ENCODE measurements around the gene C16orf96.
A peak's percentile ranks its signal among the peaks of the same experiment; 100 is the strongest.

Gene C16orf96

DNA sequence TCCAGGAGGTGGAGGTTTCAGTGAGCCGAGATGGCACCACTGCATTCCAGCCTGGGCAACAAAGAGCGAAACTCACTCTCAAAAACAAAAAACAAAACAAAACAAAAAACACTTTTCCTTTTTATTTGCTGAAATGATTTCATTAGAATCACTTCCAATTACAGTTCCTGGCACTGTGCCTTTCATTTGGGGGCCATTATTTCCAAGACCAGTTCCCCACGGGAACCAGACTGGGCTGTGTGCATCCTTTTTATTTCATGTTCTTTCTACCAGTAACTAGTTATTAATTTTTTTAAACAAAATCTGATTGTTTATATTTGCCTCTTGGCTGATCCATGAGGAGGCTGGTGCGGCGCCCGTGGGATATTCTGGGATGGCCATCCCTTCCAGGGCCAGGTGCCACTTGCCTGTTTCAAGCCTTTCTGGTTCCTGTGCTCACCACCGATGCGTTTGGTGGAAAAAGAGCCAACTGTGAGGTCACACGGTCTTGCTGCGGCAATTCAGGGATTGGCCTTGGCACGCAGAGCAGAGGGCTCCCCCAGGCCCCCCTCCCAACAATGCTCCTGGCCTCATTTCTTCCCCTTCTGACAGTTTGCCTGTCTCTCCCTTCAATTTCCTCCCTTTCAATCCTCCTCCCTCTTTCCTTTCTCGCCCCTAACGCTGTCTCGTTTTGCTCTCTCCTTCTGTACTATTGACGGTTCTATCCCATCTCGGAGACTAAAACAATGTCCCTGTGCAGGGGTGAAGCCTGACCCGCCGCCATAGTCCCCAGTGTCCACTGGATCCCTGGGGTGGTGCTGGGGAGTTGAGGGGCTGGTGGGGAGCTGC is 45.1 kb downstream of the C16orf96 start:
- no peak for DNase-seq (ENCODE audit: low spot score)

DNA sequence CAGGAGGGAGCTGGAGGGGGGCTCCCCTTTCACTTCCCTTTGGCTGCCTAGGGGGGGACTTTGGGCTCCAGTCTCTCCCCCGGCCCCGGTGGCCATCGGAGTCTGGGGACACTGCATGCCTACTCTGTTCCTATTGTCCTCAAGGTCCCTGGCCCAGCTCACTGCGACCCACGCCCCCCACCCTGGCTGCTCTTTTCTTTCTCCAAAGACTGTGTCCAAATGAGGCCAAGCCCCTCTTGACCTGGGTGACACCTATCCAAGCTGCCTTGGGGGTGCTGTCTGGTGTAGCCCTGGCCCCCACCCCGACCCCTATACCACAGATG is 45.7 kb downstream of the C16orf96 start:
- DNase-seq (ENCODE audit: low spot score) = no peak

GRCh38 chr16:4602331-4602730 is 46.2 kb downstream of the C16orf96 start:
- no peak for DNase-seq (ENCODE audit: low spot score)

DNA sequence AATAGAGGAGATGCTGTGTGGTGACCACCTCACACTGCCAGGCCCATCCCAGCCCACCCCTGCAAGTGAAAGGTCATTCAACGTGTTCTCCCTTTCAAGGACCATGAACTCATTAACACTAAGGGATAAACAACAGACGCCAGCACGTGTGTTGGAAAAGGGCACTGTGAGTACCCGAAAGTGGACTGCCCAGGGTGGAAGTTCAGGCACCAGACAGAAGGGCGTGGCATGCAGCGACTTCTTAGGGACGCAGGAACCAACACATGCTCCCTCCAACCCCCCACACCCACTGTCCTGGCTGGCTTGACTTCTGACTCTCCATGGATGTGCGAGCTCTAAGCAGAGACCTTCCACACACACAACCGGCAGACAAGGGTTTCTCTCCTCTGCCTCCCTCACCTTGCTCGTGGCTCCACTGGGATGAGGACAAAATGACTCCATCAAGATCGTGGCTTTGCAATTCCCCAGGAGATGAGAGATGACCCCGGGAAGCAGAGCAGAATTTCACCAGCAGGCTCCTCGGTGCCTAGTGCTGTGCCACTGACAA is 47.6 kb downstream of the C16orf96 start:
- no peak for DNase-seq (ENCODE audit: low spot score)

GRCh38 chr16:4604401-4604800 is 48.3 kb downstream of the C16orf96 start:
- DNase-seq (ENCODE audit: low spot score) = no peak

DNA sequence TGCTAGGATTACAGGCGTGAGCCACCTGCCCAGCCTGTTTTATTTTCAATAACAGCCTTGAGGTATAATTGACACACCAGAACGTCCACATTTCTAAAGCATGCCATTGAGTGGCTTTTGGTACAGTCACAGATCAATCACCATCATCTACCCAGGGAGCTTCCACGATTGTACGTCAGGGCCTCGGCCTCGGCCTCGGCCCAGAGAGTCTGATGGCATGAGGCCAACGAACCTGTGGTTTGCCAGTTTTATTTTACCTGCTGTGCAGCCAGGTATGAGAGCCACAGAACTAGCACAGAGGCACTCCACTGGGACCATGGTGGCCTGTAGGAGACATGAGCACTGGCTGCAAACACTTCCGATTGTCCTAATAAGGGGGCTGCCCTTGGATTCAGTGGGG is 50.2 kb downstream of the C16orf96 start:
- no peak for DNase-seq (ENCODE audit: low spot score)

DNA sequence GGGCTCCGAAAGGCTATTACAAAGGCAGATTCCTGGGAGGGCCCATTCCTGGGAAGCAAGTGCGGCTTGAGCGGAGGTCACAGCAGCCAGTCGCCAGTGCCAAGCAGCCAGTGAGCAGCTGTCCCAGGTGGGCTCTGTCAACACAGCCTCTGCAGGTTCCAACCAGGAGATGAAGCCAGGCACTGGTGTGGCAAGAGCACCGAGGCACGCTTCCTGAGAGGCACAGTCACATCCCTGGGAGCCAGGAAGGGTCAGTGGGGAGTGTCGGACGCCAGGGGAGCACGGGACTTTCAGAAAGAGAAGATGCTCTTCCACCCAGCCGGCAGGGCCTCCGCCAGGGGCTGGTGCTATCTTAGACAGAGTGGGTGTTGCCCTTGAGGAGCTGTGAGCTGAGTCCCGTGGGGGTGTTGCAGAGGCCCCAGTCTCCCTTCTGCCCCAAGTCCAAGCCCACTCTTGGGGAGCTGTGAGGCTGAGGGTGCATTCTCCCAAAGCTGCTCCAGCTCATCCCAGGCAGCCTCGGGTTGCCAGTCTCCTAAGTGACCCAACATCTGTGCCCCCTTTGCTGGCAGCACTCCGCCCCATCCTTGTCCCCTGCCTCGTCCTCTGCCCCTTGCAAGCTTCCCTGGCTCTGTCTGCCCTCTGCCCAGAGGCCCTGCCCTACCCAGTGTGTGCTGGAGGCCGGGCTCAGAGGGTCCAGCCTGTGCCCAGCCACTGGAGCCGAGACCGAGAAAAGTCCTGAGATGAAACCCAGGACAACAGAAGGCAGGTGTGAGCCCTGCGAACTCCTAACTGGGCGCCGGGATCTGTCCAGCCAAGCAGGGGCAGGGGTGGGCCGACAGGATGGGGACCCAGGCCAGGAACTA is 51.9 kb downstream of the C16orf96 start:
- no peak for DNase-seq (ENCODE audit: low spot score)

DNA sequence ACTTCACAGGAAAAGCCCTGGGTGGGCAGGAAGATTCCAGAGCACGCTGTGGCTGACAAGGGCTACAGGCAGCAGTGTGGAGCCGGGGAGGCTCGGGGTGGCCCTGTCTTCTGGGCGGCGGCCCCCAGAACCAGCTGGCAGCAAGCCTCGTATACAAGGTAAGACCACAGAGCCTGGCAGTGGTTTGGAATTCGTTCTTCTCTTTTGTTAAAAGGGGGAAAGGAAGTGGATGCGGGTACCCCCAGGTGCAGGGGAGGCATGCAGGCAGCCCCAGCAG is 52.5 kb downstream of the C16orf96 start:
- no peak for DNase-seq (ENCODE audit: low spot score)

DNA sequence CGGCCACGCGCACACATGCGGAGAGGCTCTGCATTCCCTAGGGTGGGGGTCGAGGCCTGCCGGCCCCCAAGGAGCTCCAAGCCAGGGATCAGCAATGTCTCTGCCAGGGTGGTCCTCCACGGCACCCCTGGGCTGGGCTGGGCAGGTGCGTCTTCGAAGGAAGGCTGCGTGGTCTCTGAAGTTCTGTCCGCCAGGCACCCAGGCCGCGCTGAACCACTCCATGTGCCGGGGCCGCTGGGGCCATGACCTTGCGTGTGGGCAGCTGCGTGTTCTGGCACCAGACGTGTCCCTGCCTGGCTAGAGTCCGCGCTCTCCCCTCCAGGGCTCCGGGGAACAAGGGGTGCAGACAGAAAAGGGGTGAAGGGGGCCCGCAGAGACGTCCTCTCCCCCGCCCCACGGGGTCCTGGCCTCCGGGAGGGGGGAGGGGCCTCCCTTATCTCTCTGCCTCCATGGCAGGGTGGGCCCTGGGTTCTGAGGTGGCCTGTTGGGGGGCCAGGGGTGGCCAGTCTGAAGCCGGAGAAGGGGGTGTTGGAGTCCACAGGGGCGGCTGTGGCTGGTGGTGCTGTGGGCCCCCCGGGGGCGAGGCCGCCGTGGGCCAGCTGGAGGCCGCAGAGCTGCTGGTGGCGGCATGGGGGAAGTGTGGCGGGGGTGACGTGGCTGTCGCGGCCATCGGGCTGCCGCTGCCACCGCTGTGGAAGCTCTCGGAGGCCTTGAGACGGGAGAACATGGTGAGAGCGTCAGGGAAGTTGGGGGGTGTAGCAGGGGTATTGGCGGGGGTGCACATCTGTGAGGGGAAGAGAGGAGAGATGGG is 53.3 kb downstream of the C16orf96 start:
- DNase-seq (ENCODE audit: low spot score) = no peak

- no peak for DNase-seq (ENCODE audit: low spot score)
Measured at GRCh38 chr16:4610011-4611005, 54.2 kb downstream of the C16orf96 start.

GRCh38 chr16:4611337-4612021 is 55.3 kb downstream of the C16orf96 start:
- no peak for DNase-seq (ENCODE audit: low spot score)

- no peak for DNase-seq (ENCODE audit: low spot score)
Measured at GRCh38 chr16:4612474-4612931, 56.4 kb downstream of the C16orf96 start.

DNA sequence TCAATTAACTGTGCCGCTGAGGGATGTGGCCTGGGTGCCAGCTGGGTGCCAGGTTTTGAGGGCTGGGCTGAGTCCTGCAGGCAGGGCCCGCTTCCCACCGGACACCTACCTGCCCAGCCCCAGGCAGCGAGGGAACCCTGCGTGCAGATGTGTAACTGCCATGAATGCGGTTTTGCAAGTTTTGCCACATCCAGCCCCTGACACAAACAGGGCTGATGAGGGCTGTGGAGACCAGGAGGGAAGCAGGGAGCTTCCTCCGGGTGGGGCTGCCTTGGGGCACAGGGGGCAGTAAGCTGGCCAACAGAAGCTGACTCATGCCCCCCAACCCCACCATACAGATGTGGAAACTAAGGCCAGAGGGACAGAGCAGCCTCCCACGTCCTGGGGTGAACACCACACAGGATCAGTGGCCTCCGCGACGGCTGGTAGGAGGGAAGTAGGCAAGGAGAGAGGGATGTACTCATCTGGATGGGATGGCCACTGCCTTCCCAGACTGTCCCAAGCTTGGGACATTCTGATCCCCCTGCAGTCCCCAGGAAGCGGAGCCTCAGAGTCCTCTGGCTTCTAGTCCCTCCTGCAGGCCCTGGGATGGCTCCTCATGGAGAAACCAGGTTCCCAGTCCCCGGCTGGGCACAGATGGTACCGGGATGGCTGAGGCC is 57.0 kb downstream of the C16orf96 start:
- no peak for DNase-seq (ENCODE audit: low spot score)

DNA sequence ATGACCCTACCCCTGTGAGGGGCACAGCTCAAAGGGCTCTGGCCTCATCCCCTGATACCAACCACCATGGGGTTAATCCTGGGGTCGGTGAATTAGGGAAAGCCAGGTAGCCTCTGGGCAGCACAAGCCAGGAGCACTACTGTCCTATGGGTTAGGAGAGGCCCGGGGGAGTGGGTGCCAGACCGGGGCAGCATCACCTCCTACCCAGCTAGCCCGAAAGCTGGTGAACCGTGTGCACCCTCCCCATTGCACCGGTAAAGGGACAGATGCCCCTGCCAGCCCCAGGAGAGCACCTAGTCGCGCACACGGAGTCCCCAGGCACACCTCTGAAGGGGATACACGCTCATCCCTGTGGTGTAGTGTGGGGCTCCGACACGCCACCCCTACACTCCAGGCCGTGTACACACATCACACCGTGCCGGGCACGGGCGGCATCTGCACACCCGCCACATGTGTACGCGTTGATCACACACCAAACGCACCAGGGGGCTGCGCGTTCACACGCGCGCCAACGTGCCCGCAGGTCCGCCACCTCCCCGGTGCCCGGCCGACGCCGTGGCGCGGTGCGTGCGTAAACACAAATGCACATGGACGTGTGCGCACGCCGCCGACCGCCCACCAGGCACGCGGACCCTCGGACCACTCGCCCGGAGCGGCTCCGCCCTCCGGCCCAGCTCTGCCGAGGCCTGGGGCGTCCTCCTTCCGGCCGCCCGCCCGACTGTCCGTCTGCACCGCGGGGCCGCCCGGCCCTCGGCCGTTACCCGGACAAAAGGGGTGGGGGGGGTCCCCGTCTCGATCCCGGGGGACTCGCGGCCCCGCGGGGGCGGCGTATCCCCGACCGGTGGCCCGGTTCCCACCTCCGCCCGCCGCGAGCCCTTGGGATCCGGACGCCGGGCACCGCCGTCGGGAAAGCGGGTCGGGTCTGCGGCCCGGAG is 57.8 kb downstream of the C16orf96 start:
- peak; percentile 21 for DNase-seq (ENCODE audit: low spot score)

- peak; percentile 83 for DNase-seq (ENCODE audit: low spot score)
Measured at GRCh38 chr16:4614571-4615383, 58.6 kb downstream of the C16orf96 start, which contains the start of gene UBALD1. Gene UBALD1, minus strand, starts transcription at chr16:4614888. Its CDS starts 91 bp downstream, at chr16:4614797.

DNA sequence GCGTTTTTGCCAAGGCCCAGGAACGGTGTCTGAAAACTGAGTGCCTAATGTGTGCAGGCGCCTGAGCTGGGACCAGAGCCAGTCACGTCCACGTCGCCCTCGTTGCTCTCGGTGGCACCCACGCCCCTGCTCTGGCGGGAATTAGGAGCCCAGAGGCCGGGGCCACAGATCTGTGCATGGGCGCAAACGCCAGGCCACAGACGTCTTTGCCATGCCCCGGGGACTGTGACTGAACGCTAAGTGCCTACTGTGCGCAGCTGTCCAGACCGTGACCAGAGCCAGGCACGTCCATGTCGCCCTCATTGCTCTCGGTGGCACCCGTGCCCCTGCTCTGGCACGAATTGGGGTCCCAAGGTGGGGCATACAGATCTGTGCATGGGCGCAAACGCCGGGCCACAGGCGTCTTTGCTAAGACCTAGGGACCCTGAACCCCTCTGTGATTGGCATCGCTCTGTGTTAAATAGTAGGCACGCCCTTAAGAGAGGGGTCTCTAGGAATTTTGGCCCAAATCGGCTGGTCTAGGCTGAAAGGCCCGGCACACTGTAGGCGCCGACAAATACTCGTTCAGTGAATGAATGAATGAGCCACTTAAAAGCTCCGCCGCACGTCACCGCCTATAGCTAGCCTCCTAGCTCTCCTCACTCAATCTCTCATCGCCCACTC is 59.4 kb downstream of the C16orf96 start:
- DNase-seq (ENCODE audit: low spot score) = no peak

Data from kidney capillary endothelial cell (primary cell).